NCI-H2171 (cell line): Measurements from ENCODE around the gene HRH2.
"Not testable (repeated sequence)": the region's sequence is repeated elsewhere in the genome, so short reads cannot be mapped to it uniquely, and the experiment has no call there.

Experiments used
- DNase-seq: peaks from one replicate; lab custom pipeline; 2025; lab: John Stamatoyannopoulos, UW

The HRH2 gene

GRCh38 chr5:175649967-175650366, 7.9 kb upstream of the HRH2 start:
- no peak for DNase-seq

GRCh38 chr5:175650430-175651205, 7.3 kb upstream of the HRH2 start:
- not testable (repeated sequence) for DNase-seq

DNA sequence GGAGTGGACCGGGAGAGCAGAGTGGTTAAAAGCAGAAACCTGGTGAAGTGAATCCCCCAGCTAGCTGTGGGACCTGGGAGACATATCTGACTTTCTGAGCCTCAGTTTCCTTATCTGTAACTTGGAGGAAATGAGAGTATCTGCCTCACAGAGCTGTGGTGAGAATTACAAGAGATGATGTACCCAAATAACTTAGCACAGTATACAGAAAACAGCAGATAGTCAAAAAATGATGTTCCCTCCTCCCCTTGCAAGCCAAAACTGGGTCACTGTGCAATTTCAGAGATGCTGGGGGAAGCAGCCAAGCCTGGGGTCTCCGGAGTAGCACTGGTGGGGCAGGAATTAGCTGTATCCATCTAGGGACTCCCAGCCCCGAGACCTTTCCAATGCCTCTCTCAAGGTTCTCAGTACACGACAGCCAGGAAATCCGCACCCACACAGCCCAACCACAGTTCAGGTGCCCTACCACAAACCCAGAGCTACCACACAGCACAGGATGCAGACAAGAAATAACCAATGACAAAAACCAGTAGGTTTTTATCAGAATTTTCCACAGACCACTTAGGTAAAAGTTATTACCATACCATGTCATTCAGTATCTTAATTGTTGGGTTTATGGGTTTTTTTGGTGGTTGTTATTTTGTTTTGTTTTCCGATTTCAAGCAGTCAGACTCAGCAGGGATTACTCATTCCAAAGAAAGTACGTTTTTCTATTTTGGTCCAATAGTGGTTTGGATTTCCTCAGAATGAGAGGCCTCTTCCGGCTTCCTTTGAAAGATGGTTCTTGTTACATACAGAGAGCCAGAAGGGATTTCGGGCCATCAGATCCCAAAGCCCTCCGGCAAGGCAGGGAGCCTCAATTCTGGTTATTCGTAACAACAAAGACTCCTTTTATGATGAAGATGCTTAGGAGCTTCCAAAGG, 4.9 kb upstream of the HRH2 start:
- no peak for DNase-seq

- no peak for DNase-seq
Observed at GRCh38 chr5:175653763-175654162, 4.1 kb upstream of the HRH2 start.

DNA sequence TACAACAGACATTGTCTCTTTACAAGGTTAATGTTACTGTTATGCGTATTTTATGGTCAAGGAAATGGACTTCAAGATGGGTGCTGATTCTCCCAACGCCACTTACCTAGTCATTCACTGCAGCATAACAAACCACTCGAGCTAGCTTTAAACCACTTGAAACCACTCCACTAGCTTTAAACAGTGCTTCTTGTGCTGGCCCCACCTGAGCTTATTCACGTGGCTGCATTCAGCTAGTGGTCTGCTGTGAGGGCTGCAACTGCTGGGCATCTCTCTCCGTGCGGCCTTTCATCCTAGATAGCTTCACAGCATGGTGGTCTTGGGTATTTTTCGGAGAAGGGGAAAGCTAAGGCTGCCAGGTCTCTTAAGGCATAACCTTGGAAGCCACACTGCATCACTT, 3.5 kb upstream of the HRH2 start:
- DNase-seq = no peak

DNA sequence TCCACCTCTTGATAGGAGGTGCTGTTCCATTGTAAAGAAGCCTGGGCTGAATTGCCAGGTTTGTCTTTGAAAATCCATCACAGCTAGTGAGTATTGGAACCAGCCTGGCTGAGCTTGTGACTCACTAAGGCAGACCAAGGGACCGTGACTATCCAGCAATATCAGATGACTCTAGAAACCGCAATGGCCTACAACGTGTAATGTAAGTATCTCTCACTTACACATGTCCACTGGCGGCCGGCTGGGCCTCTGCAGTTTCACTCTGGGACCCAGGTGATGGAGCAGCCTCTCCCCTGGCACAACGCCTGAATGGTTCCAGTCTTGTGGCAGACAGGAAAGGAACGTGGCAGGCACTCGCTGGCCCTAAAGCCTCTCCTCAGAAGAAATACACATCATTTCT, 3.1 kb upstream of the HRH2 start:
- DNase-seq = no peak

- no peak for DNase-seq
Observed at GRCh38 chr5:175655411-175655810, 2.5 kb upstream of the HRH2 start.

DNA sequence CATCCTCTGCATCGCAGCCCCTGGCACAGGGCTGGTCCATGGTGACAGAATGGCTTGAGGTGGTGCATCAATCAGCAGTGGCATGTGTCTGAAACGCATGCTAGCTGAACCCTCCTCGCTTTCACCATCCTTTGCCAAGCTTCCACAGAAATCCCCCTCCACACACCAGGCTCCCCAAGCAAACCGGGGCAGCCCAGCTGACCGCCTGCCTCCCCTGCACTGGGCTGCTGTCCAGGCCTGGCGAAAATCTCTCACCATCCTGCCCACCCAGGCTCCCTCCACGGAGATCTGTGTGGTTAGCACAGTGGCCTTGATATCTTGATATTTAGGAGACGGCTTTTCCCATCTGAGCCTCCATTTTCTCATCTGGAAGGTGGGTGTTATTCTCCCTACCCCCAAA, 905 bp upstream of the HRH2 start:
- DNase-seq = no peak

GRCh38 chr5:175658299-175659145, 651 bp downstream of the HRH2 start:
- DNase-seq = no peak

GRCh38 chr5:175659546-175660253, 1.8 kb downstream of the HRH2 start:
- DNase-seq = no peak

DNA sequence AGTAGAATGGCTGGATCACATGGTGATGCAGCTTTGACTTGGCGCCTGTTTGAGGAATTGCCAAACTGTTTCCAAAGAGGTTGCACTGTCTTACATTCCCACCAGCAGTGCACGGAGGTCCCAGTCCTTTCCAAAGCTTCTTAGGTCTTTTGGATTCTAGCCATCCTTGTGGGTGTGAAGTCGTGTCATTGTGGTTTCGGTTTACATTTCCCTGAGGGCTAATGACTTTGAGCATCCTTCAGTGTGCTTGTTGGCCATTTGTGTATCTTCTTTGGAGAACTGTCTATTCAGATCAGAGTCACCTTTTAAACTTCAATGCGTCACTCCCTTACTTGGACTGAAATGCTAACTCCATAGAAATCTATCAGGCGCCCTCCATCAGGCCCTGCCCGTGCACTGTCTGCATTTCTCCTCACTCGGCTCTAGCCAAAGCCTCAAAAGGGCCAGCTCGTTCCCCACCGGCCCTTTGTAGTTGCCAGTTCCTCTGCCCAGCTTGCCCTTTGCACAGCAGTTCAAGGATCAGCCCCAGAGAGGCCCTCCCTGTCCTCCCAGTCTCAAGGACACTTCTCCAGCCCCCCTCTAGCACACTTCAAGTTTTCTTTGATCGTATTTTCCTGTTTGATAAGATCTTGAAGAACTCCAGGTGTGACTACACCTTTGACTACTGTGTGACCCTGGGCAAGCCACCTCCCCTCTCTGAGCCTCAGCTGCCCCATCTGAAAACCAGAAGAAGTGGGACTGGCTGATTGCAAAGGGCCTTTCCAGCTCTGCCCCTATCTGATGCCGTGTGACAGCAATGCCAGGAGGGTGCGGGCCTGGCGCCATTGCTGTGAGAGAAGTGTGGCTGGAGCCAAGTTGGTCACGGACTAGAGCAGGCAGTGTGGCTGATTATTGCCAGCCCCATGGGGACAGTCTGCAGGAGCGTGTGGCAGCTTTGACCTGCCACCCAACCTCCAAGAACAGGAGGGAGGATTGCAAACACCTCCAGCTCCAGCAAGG, 5.6 kb downstream of the HRH2 start:
- DNase-seq = no peak

- DNase-seq = no peak
Observed at GRCh38 chr5:175664723-175665122, 6.9 kb downstream of the HRH2 start.

DNA sequence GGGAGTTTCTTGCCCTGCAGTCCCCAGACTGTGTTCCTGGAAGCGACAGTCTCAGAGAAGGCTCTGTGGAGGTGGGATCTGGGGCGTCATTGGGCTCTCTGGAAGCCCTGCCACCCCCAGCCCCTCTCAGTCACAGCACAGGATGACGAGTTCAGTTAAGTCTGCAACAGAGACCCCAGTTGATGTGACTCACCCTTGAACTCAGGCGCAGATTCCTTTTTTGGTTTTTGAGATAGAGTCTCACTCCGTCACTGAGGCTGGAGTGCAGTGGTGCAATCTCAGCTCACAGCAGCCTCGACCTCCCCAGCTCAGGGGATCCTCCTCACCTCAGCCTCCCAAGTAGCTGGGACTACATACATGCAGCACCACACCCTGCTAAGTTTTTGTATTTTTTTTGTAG, 8.3 kb downstream of the HRH2 start:
- no peak for DNase-seq

- no peak for DNase-seq
Observed at GRCh38 chr5:175668006-175668405, 10.1 kb downstream of the HRH2 start.

- no peak for DNase-seq
Observed at GRCh38 chr5:175670372-175670771, 12.5 kb downstream of the HRH2 start.

GRCh38 chr5:175671013-175671412, 13.1 kb downstream of the HRH2 start:
- no peak for DNase-seq

GRCh38 chr5:175672976-175673648, 15.2 kb downstream of the HRH2 start:
- DNase-seq = no peak

- DNase-seq = no peak
Observed at GRCh38 chr5:175674731-175675346, 17.0 kb downstream of the HRH2 start.

GRCh38 chr5:175675873-175676272, 18.0 kb downstream of the HRH2 start:
- DNase-seq = no peak
